Gastrocnemius medialis (tissue), 4 donors: Measurements from ENCODE around the gene STAT5A.

Source experiments
- POLR2A ChIP-seq, 2 donors: fragments of 450-650 bp; IDR thresholded peaks; one replicate each; pipeline ENCODE4 v1.6.1; 2017; ENCODE audit warnings: antibody characterized with exemption in 2 of 2, mild to moderate bottlenecking in 2 of 2, moderate library complexity in 2 of 2
- TF ChIP-seq, protein P1 (sequence below), 5 experiments: fragments of 450-650 bp in 3 of 5; fragments of 200-600 bp in 2 of 5; sonication (generic) in 2 of 5; IDR thresholded peaks in 4 of 5; conservative IDR thresholded peaks in 1 of 5; 1 replicate in 4 of 5; 2 replicates in 1 of 5; pipeline ENCODE4 v1.5.1; 2016 to 2019; ENCODE audit warnings: antibody characterized with exemption in 5 of 5, mild to moderate bottlenecking in 3 of 5, moderate library complexity in 3 of 5

DNA sequence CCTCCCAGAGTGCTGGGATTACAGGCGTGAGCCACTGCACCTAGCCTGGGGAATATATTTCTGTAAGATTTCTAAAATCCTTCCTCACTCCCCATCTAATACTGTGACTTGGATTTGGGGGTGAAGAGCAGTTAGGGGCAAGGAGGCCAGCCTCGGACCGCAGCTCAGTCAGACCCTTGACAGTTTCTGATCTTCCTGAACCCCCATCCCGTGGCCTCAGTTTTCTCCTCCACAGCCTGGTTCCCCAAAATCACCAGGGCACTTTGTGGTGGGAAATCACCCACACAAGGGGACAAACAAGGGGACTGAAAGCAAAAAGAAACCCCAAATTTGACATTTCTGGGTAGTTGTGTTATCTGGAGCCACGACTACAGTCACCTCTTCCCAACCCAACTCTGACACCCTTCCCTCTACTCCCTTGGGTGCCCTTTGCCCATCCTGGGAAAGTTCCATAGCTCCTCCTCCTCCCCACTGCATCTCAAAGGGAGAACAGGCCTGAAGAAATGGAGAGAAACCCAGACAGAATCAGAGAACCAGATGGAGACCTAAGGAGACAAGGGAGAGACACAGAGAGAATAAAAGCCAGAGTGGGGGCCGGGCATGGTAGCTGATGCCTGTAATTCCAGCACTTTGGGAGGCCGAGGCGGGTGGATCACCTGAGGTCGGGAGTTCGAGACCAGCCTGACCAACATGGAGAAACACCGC is 2.8 kb upstream of the STAT5A start:
- no peak for TF ChIP-seq POLR2A (IDR thresholded peaks at IDR 0.05)
- TF ChIP-seq, protein P1, sequence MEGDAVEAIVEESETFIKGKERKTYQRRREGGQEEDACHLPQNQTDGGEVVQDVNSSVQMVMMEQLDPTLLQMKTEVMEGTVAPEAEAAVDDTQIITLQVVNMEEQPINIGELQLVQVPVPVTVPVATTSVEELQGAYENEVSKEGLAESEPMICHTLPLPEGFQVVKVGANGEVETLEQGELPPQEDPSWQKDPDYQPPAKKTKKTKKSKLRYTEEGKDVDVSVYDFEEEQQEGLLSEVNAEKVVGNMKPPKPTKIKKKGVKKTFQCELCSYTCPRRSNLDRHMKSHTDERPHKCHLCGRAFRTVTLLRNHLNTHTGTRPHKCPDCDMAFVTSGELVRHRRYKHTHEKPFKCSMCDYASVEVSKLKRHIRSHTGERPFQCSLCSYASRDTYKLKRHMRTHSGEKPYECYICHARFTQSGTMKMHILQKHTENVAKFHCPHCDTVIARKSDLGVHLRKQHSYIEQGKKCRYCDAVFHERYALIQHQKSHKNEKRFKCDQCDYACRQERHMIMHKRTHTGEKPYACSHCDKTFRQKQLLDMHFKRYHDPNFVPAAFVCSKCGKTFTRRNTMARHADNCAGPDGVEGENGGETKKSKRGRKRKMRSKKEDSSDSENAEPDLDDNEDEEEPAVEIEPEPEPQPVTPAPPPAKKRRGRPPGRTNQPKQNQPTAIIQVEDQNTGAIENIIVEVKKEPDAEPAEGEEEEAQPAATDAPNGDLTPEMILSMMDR (IDR thresholded peaks at IDR 0.05 in 4 of 5, conservative IDR thresholded peaks at IDR 0.05 in 1 of 5) = no peak
